ENCODE data around the gene RNU1-2. TPM values are rescaled to one million over a fixed set of nuclear protein-coding genes. Genes with fewer than 3 reads are reported as not detected.
"Not testable (repeated sequence)": the region's sequence is repeated elsewhere in the genome, so short reads cannot be mapped to it uniquely, and the experiment has no call there.

RNU1-2 gene
- total RNA-seq, 3 donors from 2014 or later = 2,195 to 6,222 (median 2,378) TPM

- Histone ChIP-seq H3K4me1 (ENCODE audit: low read depth) (peaks cover 8% of the 10 kb centered on the region), H3K36me3 (ENCODE audit: low read depth) (no peaks in the 10 kb centered on the region), H3K4me3 (no peak overlapping the region), H3K9me3 (peaks cover 9% of the 10 kb centered on the region)
- intact Hi-C loops (cut with DNase I, micrococcal nuclease) = no loop called here
- ATAC-seq = no peak
- no peak for TF ChIP-seq CTCF (IDR thresholded peaks at IDR 0.05)
- DNase-seq = peak in 1 of 3 donors; percentile 35
Measured at GRCh38 chr1:16906873-16907272, 11.1 kb downstream of the RNU1-2 start.

GRCh38 chr1:16907870-16908758 is 12.3 kb downstream of the RNU1-2 start:
- H3K36me3 ChIP-seq (ENCODE audit: low read depth) = no peaks in the 10 kb centered on the region
- peaks cover 9% of the 10 kb centered on the region for H3K9me3 ChIP-seq
- ATAC-seq = no peak
- intact Hi-C loops (cut with DNase I, micrococcal nuclease) = no loop called here
- H3K4me1 ChIP-seq (ENCODE audit: low read depth) = peaks cover 12% of the 10 kb centered on the region
- no peak overlapping the region for H3K4me3 ChIP-seq
- DNase-seq = no peak
- TF ChIP-seq CTCF (IDR thresholded peaks at IDR 0.05) = no peak

- H3K4me3 ChIP-seq; H3K36me3 ChIP-seq (ENCODE audit: low read depth); ATAC-seq; DNase-seq; intact Hi-C loops (cut with DNase I, micrococcal nuclease); H3K9me3 ChIP-seq; H3K4me1 ChIP-seq (ENCODE audit: low read depth): not testable (repeated sequence)
Measured at GRCh38 chr1:16911851-16912721, 16.3 kb downstream of the RNU1-2 start.

GRCh38 chr1:16912742-16913141 is 17.0 kb downstream of the RNU1-2 start:
- H3K36me3 ChIP-seq (ENCODE audit: low read depth); H3K9me3 ChIP-seq; intact Hi-C loops (cut with DNase I, micrococcal nuclease); H3K4me3 ChIP-seq; H3K4me1 ChIP-seq (ENCODE audit: low read depth); DNase-seq; ATAC-seq: not testable (repeated sequence)

- TF ChIP-seq CTCF (IDR thresholded peaks at IDR 0.05) = no peak
- Histone ChIP-seq H3K36me3 (ENCODE audit: low read depth) (no peaks in the 10 kb centered on the region), H3K9me3 (no peaks in the 10 kb centered on the region), H3K4me3 (peak overlapping the region; percentile 68), H3K4me1 (ENCODE audit: low read depth) (peaks cover 10% of the 10 kb centered on the region)
- peak in 2 of 3 donors; percentile 23 to 57 for DNase-seq
- intact Hi-C loops (cut with DNase I, micrococcal nuclease) = no loop called here
- peak; percentile 5 for ATAC-seq
Measured at GRCh38 chr1:16913181-16913832, 17.5 kb downstream of the RNU1-2 start.

- Histone ChIP-seq H3K36me3 (ENCODE audit: low read depth) (no peaks in the 10 kb centered on the region), H3K4me1 (ENCODE audit: low read depth) (peaks cover 10% of the 10 kb centered on the region), H3K9me3 (no peaks in the 10 kb centered on the region), H3K4me3 (peak overlapping the region; percentile 68)
- peak; percentile 97 for ATAC-seq
- intact Hi-C loops (cut with DNase I, micrococcal nuclease) = no loop called here
- peak; percentile 91 to 99 (median 96) for DNase-seq
- no peak for TF ChIP-seq CTCF (IDR thresholded peaks at IDR 0.05)
Measured at GRCh38 chr1:16913833-16914662, 18.3 kb downstream of the RNU1-2 start.

GRCh38 chr1:16914928-16915626 is 19.3 kb downstream of the RNU1-2 start:
- H3K9me3 ChIP-seq; intact Hi-C loops (cut with DNase I, micrococcal nuclease); H3K4me3 ChIP-seq; H3K36me3 ChIP-seq (ENCODE audit: low read depth); H3K4me1 ChIP-seq (ENCODE audit: low read depth); ATAC-seq: not testable (repeated sequence)
- peak in 2 of 3 donors; percentile 35 to 56 for DNase-seq
